GM23248 (cell line): Measurements from ENCODE around the gene SIRPG.

Experiments used
- EZH2 ChIP-seq: fragments of 200-600 bp; sonication (generic); IDR thresholded peaks from 2 replicates; pipeline ENCODE4 v1.6.1; 2018; ENCODE audit warnings: antibody characterized with exemption, mild to moderate bottlenecking; ENCODE audit not compliant: insufficient read depth, poor library complexity, severe bottlenecking
- EZH2phosphoT487 ChIP-seq: fragments of 200-600 bp; sonication (generic); IDR thresholded peaks from 2 replicates; pipeline ENCODE4 v1.6.1; 2018; ENCODE audit warnings: antibody characterized with exemption, moderate library complexity, mild to moderate bottlenecking, low read depth; ENCODE audit not compliant: insufficient read depth

- TF ChIP-seq EZH2 (no peak), EZH2phosphoT487 (no peak)
Observed at GRCh38 chr20:1688886-1689538, 31.4 kb upstream of the SIRPG start.
